Sigmoid colon (tissue), 4 donors: Measurements from ENCODE around the gene NRF1.
"Not testable (repeated sequence)": the region's sequence is repeated elsewhere in the genome, so short reads cannot be mapped to it uniquely, and the experiment has no call there.

ENCODE experiments used
- CTCF ChIP-seq, 4 experiments: fragments of 450-650 bp in 3 of 4; fragments of 200-600 bp in 1 of 4; IDR thresholded peaks; one replicate each; pipeline ENCODE4 v1.5.1; 2016 to 2019; ENCODE audit warnings: antibody characterized with exemption in 4 of 4, mild to moderate bottlenecking in 3 of 4, moderate library complexity in 2 of 4
- EP300 ChIP-seq, 4 donors: sonication (generic); formaldehyde crosslinking; IDR thresholded peaks; one replicate each; pipeline ENCODE4 v1.6.1; 2017; ENCODE audit warnings: antibody characterized with exemption in 4 of 4
- POLR2A ChIP-seq, 2 donors: fragments of 450-650 bp; IDR thresholded peaks; one replicate each; pipeline ENCODE4 v1.6.1; 2016; ENCODE audit warnings: antibody characterized with exemption in 2 of 2, mild to moderate bottlenecking in 2 of 2, moderate library complexity in 2 of 2
- POLR2AphosphoS5 ChIP-seq, 4 donors: sonication (generic); formaldehyde crosslinking; IDR thresholded peaks; one replicate each; pipeline ENCODE4 v1.6.1; 2017; ENCODE audit warnings: antibody characterized with exemption in 4 of 4

DNA sequence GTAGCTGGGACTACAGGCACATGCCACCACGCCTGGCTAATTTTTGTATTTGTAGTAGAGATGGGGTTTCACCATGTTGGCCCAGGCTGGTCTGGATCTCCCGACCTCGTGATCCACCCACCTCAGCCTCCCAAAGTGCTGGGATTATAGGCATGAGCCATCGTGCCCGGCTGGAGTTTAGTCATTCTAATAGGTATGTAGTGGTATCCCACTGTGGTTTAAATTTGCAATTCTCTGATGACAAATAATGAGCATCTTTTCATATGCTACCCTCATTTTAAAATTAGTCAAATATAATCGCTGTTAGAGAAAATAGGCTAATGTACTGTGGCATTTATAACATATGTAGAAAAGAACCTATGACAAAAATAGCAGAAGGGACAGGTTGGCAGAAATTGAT is 15.1 kb upstream of the NRF1 start:
- TF ChIP-seq POLR2AphosphoS5, CTCF, POLR2A, EP300 (IDR thresholded peaks at IDR 0.05): not testable (repeated sequence)
